Left renal cortex interstitium (tissue), 4 donors: ENCODE data around the gene EWSR1. TPM values are rescaled to one million over a fixed set of nuclear protein-coding genes. Genes with fewer than 3 reads are reported as not detected.
A peak's percentile ranks its signal among the peaks of the same experiment; 100 is the strongest.
"Not testable (repeated sequence)": the region's sequence is repeated elsewhere in the genome, so short reads cannot be mapped to it uniquely, and the experiment has no call there.

ENCODE experiments used
- DNase-seq, 4 donors: peaks; one replicate each; pipeline ENCODE4 v3.0.0-alpha.2; 2013; ENCODE audit warnings: low read depth in 4 of 4, low spot score in 2 of 4, missing footprints in 1 of 4
- polyA plus RNA-seq, 4 donors: library from polyadenylated mRNA; unstranded; fragments of 120-200 nt; gene quantifications; one replicate each; pipeline ENCODE4 v1.2.1, GENCODE V29; 2013; ENCODE audit not compliant: insufficient read length in 4 of 4

EWSR1 gene, protein sequence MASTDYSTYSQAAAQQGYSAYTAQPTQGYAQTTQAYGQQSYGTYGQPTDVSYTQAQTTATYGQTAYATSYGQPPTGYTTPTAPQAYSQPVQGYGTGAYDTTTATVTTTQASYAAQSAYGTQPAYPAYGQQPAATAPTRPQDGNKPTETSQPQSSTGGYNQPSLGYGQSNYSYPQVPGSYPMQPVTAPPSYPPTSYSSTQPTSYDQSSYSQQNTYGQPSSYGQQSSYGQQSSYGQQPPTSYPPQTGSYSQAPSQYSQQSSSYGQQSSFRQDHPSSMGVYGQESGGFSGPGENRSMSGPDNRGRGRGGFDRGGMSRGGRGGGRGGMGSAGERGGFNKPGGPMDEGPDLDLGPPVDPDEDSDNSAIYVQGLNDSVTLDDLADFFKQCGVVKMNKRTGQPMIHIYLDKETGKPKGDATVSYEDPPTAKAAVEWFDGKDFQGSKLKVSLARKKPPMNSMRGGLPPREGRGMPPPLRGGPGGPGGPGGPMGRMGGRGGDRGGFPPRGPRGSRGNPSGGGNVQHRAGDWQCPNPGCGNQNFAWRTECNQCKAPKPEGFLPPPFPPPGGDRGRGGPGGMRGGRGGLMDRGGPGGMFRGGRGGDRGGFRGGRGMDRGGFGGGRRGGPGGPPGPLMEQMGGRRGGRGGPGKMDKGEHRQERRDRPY
- 100 to 1,000 TPM; 274 to 396 (median 339) TPM for polyA plus RNA-seq

DNA sequence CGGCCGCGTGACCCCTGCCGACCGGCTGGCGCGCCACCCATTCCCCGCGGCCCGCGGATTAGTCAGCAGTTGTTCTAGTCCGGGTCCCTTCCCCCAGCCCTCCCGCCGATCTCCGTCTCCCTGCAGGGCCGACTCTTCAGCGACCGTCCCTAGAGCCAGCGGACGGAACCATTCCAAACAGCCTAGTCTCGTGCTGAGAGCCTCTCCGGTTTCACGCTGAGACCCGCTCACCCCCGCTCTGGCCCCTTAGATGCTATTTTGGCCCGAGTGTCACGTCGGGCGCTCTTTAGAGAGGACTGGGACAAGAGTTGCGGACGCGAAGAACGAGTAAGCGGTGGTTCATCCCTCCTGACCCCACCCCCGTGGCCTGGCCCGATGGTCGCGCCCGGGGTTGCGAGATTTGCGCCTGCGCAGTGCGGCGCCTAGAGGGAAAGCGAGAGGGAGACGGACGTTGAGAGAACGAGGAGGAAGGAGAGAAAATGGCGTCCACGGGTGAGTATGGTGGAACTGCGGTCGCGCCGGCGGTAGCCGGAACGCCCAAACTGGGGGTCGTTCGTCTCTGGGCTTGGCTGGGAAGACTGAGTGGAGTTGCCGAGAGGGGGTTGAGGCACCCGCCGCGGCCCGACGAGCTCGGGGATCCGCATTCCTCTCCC, at the start of gene EWSR1, which contains the start of gene RHBDD3:
Gene EWSR1 (plus strand): TSS at position 411 of the 653 bp plus-strand sequence. CDS start 69 bp downstream, at position 480.
Gene RHBDD3 (minus strand): TSS at position 124 of the 653 bp plus-strand sequence. CDS start 2,355 bp downstream, outside the sequence.
- DNase-seq = peak; percentile 91 to 98 (median 94)

DNA sequence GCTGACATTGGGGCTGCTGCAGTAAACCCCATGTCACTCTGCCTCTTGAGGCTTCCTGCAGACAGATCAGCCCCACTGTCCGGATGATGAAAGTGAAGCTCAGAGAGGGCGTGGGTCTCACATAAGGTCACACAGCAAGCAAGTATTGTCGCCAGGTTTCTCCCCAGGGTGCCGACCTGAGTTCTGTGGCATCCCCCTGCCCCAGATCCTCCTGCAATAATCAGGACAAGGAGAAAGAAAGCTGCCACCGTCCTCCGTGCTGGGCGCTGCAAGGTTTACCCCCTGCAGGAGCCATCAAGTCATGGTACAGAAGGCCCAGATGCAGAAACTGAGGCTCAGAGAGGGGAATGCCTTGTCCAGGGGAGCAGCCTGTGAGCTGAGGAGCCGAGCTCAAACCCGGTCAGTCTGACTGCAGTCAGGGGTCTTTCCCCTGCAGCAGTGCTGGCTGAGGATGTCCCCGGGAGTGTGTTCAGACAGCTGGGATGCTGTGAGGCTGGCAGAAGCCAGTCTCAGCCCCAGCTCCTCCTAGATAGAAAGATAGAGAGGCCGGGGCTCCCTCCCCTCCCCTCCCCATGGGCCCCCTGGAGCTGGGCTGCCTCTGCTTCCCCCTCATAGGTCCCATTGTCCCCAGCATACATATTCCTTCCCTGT, 49.2 kb upstream of the EWSR1 start:
- no peak for DNase-seq

DNA sequence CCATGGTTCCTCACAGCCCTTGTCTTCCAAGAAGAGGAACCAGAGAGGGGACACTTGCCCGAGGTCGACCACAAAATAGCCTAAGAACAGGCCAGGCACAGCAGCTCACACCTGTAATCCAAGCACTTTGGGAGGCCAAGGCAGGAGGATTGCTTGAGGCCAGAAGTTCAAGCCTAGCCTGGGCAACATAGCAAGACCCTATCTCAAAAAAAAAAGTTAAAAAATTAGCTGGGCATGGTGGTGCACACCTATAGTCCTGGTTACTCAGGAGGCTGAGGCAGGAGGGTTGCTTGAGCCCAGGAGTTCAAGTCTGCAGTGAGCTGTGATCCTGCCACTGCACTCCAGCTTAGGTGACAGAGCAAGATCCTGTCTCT, 48.7 kb upstream of the EWSR1 start:
- DNase-seq = not testable (repeated sequence)

DNA sequence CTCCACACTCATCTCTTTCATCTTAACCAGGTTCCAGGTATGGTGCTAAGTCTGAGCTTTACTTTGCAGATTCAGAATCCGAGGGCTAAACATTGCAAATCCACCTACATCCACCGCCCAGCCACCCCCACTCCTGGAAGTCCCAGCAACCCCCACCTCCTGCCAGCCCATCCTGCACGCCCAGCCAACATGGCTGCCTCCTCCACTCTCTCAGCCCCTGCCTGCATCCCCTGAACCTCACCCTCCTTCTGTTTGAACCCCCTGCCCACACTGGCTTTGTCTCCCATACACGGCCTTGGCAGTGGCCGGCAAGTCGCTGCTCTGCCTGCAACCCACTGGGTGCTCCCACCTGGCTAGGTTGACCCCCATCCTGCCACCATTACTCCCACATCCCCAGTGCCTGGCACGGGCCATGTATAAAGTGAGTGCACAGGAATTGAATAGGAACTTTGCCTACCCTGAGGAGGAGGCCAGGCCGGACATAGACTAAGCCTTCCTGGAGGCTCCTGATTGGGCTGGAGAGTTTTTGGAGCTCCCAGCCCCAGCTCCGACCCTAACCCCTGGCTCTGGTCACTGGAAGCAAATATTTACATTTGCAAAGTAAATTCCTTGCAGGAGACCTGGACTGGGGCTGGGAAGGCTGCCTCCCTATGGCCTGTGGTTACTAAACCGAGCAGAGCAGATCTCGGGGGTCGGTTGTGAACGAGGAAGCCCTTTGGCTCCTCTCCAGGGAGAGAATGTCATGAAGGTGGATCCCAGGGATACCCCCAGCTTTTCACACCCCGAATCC, 48.0 kb upstream of the EWSR1 start:
- DNase-seq = no peak

DNA sequence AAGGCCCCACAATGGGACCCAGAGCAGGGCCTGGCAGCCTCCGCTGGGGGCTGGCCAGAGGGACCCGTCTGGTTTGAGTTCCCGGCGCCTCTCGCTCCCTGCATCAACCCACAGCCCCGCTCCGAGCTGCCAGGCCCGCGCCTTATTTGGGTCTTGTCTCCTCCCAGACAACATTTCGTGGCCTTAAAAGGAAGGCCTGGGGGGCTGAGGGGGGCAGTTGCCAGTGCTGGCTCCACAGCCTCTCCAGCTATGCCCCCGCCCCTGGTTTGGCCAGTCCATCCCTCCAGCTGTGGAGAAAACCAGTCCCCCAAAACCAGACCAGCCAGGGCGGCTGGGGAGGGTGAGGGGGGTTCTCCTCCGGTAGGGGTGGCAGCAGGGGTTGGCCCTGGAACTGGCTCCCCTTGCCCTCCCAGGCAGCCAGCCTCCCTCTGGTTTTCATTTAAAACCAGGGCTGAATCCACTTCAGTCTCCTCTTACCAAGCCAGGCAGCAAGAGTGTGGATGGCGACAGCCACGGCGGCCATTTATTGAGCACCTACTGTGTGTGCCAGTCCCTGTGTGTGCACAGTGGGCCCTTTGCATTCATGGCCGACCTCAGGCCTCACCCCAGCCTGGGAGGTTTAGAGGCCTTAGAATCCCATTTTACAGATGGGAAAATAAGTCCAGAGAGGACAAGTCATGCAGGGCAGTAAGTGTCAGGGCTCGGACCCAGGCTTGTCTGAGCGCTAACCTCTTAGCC, 43.8 kb upstream of the EWSR1 start:
- no peak for DNase-seq

DNA sequence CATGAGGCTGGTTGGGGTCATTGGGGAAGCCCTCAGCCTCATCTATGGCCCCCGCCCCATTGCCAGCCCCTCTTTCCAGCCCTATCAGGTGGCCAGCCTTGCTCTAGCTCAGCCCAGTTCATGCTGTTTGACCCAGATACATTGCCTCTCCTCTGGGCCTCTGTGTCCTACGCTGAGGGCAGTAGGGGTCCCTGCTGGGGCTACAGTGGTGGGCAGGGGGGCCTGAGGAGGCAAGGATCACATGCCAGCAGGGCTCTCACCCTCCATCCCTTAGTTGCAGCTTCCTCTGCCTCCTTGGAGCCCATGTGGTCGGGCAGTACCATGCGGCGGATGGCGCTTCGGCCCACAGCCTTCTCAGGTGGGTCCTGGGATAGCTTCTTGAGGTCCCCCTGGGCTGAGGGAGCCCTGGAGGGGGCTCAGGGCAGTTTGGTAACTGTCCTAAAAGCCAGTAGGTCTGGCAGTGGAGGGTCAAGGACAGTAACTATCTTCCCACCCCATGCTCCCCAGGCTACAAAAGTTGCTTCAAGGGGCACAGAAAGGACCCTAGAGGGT, 43.1 kb upstream of the EWSR1 start:
- DNase-seq = no peak

DNA sequence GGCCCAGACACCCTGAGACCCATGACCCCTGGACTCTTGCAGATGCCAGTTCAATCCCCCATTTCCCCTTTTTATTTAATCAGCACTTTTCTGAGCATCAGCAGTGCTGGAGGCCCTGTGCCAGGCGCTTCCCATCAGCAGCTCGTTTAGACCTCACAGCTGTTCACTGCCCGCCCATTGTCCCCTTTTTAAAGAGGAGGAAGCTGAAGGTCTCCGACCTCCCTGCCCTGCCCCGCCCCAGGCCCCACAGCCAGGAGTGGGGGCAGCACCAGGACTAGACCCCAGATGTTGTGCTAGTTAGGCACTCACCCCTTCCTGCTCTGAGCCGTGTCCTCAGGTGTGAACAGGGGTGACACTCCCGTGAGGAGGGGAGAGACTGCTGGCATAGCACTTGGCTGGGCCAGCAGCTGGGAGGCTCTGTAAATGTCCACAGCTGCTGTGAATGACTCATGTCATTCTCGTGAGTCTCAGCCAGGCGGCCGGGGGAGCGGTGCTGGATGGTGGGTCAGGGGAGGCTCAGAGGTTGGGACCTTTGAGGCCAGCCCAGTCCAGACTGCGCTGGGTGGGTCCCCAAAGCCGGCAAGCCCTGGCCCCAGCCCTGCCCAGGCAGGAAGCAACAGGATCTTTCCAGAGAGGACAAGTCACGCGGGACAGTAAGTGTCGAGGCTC, 42.5 kb upstream of the EWSR1 start:
- no peak for DNase-seq

DNA sequence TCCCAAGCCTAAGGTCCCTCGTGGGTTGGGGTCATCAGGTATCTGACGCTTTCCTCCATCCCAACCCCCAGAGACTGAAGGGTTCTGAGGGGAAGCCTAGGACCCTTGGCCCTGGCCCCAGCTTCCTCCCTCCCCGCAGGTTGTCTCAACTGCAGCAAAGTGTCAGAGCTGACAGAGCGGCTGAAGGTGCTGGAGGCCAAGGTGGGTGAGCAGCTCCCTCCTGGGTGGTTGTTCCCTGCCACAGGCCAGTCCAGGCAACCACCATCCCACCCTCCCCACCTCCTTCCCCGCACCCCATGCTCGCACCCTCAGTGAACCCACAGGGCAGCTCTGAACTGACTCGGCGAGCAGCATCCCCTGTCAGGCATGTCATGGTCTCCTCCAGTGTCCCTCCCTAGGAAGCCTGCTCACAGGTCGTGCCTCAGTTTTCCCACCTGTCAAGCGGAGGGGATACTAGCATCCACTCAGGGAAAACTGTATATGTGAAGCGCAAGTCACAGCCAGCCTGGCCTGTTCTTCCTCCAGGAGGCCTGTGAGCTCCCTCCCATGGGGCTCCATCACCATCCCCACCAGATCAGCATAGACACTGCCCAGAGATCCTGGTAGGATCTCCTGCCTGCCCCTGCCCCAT, 41.6 kb upstream of the EWSR1 start:
- no peak for DNase-seq

DNA sequence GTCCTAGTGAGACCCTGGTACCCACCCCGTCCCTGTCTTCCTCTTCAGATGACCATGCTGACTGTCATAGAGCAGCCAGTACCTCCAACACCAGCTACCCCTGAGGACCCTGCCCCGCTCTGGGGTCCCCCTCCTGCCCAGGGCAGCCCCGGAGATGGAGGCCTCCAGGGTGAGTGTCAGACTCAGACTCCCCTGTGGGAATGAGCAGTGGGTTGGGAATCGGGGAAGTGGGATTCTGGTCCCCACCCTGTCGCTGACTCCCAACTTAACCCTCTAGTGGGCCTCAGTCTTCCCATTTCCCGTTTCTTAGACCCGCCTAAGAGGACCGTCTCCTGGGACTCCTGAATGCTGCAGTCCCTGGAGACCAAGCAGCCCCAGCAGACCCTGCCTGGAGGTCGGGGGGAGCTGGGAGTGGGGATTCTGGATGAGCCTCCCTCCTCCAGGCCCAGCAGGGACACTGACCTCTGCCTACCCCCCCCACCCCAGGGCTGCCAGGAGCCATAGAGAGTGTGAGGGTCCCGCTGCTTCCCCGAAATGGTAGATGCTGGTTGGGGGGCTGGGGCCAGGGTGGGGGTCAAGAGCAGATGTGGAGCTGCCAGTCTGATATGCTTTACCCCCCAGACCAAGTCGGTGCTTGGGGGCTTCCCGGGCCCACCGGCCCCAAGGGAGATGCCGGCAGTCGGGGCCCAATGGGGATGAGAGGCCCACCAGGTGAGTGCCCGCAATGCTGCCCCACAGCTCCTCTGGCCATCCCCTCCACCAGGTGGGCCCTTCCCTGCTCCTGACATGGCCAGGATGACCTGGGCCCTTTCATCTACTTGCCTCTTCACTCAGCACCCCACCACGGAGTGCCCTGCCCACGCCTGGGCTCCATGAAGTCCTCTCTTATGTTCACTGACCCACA, 36.8 kb upstream of the EWSR1 start:
- DNase-seq = no peak

DNA sequence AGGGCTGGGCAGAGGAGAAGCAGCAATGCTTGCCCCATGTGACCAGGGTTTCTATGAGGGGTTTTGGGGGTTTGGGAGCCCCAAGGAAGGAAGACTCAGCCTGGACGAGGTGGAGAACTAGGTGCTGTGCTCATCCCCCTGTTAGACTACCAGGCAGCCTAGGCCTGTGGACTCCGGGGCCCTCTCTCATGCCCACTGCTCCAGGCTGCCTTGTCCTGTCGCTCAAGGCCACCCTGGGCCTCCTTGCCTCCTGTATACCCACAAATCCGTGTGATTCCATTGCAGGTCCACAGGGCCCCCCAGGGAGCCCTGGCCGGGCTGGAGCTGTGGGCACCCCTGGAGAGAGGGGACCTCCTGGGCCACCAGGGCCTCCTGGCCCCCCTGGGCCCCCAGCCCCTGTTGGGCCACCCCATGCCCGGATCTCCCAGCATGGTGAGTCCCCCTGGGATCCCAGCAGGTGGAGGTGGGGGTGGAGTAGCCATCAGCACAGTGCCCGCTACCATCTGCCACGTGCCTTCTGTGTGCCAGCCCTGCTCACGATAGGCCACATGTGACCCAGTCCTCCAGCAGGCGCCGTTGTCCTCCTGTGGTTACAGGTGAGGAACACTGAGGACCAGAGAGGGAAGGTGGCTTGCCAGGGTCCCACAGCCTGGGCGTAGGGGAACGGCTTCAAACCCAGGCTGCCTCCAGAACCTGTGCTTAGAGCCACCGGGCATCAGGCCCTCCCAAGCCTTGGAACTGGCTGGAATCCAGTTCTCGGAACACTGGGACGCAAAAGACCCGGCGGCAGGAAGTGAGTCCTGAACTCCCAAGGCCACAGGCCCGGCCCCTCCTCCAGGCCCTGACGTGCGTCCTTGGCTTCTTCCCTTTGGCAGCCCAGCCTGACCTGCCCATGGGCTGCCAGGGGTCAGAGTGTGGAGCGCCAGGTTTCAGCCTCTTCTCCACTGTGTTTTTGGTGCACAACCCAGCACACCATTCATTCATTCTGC, 35.8 kb upstream of the EWSR1 start:
- DNase-seq = no peak

DNA sequence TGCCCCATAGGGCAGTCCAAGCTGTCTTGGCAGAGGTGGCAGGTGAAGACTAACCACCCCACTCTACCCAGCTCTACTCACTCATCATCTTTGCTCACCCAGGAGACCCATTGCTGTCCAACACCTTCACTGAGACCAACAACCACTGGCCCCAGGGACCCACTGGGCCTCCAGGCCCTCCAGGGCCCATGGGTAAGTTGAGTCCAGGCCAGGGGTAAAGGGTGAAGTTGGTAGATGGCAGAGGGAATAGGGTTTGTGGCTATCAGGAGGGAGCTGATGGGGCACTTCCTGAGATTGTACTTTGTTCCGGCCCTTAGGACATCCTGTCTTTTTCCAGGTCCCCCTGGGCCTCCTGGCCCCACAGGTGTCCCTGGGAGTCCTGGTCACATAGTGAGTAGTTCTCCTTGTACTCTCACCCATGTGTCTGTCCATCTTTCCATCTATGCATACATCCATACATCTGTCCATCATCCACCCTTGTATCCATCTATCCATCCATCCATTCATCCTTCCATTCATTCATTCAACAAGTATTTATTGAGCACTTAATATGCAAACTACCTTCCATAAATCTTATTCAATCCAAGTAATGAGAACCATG, 34.7 kb upstream of the EWSR1 start:
- no peak for DNase-seq

DNA sequence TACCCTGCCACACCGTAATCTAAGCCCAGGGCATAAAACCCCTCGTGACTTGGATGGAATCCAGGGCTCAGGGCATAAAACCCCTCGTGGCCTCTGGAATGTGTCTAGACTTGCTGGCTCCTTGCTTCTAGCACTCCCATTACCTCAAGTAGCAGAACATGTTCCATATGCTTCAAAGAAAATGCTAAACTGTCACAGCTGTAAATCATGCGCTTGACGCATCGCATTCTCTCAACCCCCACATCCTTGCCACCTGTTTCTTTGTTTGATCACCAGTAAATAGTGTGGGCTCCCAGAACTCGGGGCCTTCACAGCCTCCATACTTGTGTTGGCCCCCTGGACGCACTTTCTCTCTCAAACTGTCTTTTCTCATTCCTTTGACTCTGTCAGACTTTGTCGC, 27.6 kb upstream of the EWSR1 start:
- not testable (repeated sequence) for DNase-seq

DNA sequence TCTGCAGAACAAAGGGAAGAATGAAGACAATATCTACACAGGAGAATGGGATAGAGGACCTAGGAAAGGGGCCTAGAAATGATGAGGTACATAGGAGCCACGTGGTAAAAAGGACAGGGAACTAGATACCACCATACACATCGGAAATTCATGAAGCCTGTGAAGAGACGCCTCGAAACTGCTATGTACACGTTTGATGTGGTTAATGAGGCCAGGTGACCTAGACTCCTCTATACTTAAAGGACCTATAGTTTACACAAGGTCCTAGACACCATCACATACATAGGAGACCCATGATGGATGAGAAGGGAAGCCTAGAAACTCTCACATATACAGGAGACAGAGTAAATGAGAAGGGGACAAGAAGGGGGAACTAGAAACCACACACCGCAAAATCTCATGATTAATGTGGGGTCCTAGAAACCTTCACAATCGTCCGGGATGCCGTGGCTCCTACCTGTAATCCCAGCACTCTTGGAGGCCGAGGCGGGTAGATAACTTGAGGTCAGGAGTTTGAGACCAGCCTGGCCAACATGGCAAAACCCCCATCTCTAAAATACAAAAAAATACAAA, 24.1 kb upstream of the EWSR1 start:
- no peak for DNase-seq

DNA sequence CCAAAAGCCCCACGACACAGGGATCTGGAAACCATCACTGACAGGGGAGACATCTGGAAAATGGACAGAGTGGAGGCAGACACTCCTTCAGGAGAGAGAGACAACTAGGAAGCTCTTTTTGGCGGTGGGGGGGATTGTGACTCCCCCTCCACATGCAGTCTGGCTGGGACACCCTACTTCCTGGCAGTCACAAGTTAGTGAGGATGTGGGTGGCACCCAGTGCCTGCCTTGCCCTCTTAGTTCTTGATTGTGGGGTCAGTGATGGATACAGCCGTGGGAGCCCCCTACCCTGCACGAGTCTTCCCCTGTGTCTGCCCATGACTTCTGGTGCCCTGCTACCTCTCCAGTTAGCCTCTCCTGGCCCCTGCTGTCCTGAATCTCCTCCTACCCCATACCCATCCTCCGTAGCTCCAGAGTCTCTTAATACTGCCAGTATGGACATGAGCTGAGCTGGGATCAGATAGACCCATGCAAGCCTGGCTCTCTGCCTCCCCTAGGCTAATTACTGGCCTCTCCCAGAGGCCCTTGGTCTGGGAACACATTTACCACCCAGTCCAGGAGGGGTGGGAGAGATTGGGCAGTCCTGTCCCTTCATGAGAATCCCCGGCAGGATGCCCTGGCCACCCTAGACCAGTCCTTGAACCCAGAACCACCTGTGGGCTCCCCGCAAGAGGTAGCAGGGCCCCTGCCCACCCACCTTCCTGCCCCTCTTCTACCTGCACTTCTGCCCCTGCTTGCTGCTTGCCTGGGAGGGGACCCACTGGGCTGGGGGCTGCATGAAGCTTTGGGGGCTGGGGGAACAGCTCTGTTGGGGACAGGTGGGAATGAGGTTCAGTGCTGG, 23.1 kb upstream of the EWSR1 start:
- DNase-seq = no peak
